GM18861 (cell line): ENCODE data around the gene RALGPS2.
"Not testable (repeated sequence)": the region's sequence is repeated elsewhere in the genome, so short reads cannot be mapped to it uniquely, and the experiment has no call there.

Experiments used
- ATAC-seq: cut with Tn5 transposase; IDR thresholded peaks from one replicate; pipeline ENCODE4 v1.9.1; 2021; ENCODE audit not compliant: unreplicated experiment

RALGPS2 gene

GRCh38 chr1:178939338-178940067 lies 214.5 kb downstream of the RALGPS2 start:
- ATAC-seq = no peak

- ATAC-seq = no peak
Observed at GRCh38 chr1:178940068-178940765, 215.2 kb downstream of the RALGPS2 start.

GRCh38 chr1:178941261-178941689 lies 216.2 kb downstream of the RALGPS2 start:
- ATAC-seq = no peak

- no peak for ATAC-seq
Observed at GRCh38 chr1:178941849-178942248, 216.8 kb downstream of the RALGPS2 start.

- no peak for ATAC-seq
Observed at GRCh38 chr1:178942285-178943198, 217.5 kb downstream of the RALGPS2 start.

GRCh38 chr1:178944729-178945128 lies 219.7 kb downstream of the RALGPS2 start:
- ATAC-seq = no peak

GRCh38 chr1:178945763-178946266 lies 220.8 kb downstream of the RALGPS2 start:
- ATAC-seq = no peak

- ATAC-seq = no peak
Observed at GRCh38 chr1:178946416-178946815, 221.4 kb downstream of the RALGPS2 start.

GRCh38 chr1:178946855-178947676 lies 222.0 kb downstream of the RALGPS2 start:
- no peak for ATAC-seq

GRCh38 chr1:178947677-178947981 lies 222.6 kb downstream of the RALGPS2 start:
- no peak for ATAC-seq

- no peak for ATAC-seq
Observed at GRCh38 chr1:178948676-178949075, 223.6 kb downstream of the RALGPS2 start.

GRCh38 chr1:178949866-178950265 lies 224.8 kb downstream of the RALGPS2 start:
- not testable (repeated sequence) for ATAC-seq

- no peak for ATAC-seq
Observed at GRCh38 chr1:178951600-178951999, 226.6 kb downstream of the RALGPS2 start.

GRCh38 chr1:178953034-178953433 lies 228.0 kb downstream of the RALGPS2 start:
- no peak for ATAC-seq

- ATAC-seq = no peak
Observed at GRCh38 chr1:178953538-178954324, 228.7 kb downstream of the RALGPS2 start.

- ATAC-seq = no peak
Observed at GRCh38 chr1:178954325-178954690, 229.3 kb downstream of the RALGPS2 start.

GRCh38 chr1:178954937-178955336 lies 229.9 kb downstream of the RALGPS2 start:
- ATAC-seq = no peak

GRCh38 chr1:178955391-178955954 lies 230.4 kb downstream of the RALGPS2 start:
- no peak for ATAC-seq

- no peak for ATAC-seq
Observed at GRCh38 chr1:178958491-178958890, 233.4 kb downstream of the RALGPS2 start.
